Measurements from ENCODE around the gene KRT82. TPM values are rescaled to one million over a fixed set of nuclear protein-coding genes. Genes with fewer than 3 reads are reported as not detected.

KRT82 gene
- total RNA-seq, 4 donors from 2014 or later = not detected

GRCh38 chr12:52354200-52354599 is 51.9 kb downstream of the KRT82 start:
- ATAC-seq (ENCODE audit: low FRiP score) (no peak), DNase-seq (ENCODE audit: low spot score) (no peak)
- TF ChIP-seq CTCF (IDR thresholded peaks at IDR 0.05) = no peak

- TF ChIP-seq CTCF (IDR thresholded peaks at IDR 0.05) = no peak
These were observed 52.4 kb downstream of the KRT82 start for GRCh38 chr12:52353766-52354165.

GRCh38 chr12:52352951-52353350 is 53.2 kb downstream of the KRT82 start:
- DNase-seq (ENCODE audit: low spot score) (no peak), ATAC-seq (ENCODE audit: low FRiP score) (no peak)
- no peak for TF ChIP-seq CTCF (IDR thresholded peaks at IDR 0.05)

More at GRCh38 chr12:52353766-52354165, 52.4 kb downstream of the KRT82 start:
- ATAC-seq (ENCODE audit: low FRiP score) (no peak), DNase-seq (ENCODE audit: low spot score) (no peak)

GRCh38 chr12:52351196-52352059 is 54.7 kb downstream of the KRT82 start:
- DNase-seq (ENCODE audit: low spot score) (no peak), ATAC-seq (ENCODE audit: low FRiP score) (no peak)
- no peak for TF ChIP-seq CTCF (IDR thresholded peaks at IDR 0.05)

GRCh38 chr12:52350786-52351185 is 55.3 kb downstream of the KRT82 start:
- no peak for TF ChIP-seq CTCF (IDR thresholded peaks at IDR 0.05)
- ATAC-seq (ENCODE audit: low FRiP score) (no peak), DNase-seq (ENCODE audit: low spot score) (no peak)

- no peak for TF ChIP-seq CTCF (IDR thresholded peaks at IDR 0.05)
- ATAC-seq (ENCODE audit: low FRiP score) (no peak), DNase-seq (ENCODE audit: low spot score) (no peak)
These were observed 56.0 kb downstream of the KRT82 start for GRCh38 chr12:52350021-52350620.

GRCh38 chr12:52349196-52349595 is 56.9 kb downstream of the KRT82 start:
- TF ChIP-seq CTCF (IDR thresholded peaks at IDR 0.05) = no peak
- no peak for DNase-seq (ENCODE audit: low spot score)
- ATAC-seq (ENCODE audit: low FRiP score) = peak; percentile 92
